GM18499 (cell line): ENCODE data around the gene BPHL.
"Not testable (repeated sequence)": the region's sequence is repeated elsewhere in the genome, so short reads cannot be mapped to it uniquely, and the experiment has no call there.

Experiments used
- ATAC-seq: cut with Tn5 transposase; IDR thresholded peaks from one replicate; pipeline ENCODE4 v1.9.1; 2021; ENCODE audit warnings: moderate number of reproducible peaks; ENCODE audit not compliant: insufficient read depth, unreplicated experiment

The BPHL gene

DNA sequence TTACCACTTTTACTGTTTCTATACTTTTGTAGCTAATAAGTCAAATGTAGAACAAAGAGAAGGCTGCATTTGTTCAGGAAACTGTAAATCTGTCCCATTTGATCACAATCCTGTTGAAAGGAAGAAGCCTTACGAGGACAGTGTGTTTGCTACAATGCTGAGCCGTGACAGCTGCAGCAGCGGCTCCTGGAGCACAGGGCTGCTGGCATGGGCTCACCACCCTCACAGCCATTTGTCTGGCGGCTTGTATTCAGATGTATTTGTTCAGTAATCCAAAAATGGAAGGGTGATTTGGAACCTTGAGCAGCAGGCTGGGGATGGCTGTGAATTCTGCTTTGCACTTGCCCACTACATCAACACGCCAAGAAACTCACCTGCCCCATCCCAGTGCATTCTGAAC is 33.2 kb downstream of the BPHL start:
- no peak for ATAC-seq

DNA sequence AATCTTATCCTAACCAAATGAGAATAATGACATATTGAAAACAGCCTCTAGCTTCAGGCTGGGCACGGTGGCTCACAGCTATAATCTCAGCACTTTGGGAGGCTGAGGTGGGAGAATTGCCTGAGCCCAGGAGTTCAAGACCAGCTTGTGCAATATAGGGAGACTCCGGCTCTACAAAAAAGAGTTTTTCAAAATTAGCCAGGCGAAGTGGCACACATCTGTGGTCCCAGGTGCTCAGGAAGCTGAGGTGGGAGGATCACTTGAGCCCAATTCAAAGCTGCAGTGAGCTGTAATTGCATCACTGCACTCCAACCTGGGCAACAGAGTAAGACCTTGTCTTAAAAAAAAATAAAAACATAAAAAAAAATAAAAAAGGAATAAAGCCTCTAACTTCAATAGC is 34.2 kb downstream of the BPHL start:
- no peak for ATAC-seq

DNA sequence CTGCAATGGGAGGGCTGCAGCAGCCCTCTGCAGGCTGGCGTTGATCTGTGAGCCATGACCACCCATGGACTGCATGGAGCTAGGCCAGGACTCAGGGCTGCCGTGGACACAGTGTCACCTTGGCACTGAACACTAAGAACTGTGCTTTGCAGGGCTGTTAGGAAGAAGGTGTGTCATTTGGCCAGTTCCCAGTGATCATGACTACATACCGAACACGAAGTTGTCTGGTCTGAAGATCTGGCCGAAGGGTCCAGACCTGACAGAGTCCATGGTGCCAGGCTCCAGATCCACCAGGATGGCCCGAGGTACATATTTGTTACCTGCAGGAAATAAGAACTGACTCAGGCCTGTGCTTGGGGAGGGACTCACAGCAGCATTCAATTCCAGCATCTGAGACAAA is 36.9 kb downstream of the BPHL start:
- ATAC-seq: not testable (repeated sequence)

DNA sequence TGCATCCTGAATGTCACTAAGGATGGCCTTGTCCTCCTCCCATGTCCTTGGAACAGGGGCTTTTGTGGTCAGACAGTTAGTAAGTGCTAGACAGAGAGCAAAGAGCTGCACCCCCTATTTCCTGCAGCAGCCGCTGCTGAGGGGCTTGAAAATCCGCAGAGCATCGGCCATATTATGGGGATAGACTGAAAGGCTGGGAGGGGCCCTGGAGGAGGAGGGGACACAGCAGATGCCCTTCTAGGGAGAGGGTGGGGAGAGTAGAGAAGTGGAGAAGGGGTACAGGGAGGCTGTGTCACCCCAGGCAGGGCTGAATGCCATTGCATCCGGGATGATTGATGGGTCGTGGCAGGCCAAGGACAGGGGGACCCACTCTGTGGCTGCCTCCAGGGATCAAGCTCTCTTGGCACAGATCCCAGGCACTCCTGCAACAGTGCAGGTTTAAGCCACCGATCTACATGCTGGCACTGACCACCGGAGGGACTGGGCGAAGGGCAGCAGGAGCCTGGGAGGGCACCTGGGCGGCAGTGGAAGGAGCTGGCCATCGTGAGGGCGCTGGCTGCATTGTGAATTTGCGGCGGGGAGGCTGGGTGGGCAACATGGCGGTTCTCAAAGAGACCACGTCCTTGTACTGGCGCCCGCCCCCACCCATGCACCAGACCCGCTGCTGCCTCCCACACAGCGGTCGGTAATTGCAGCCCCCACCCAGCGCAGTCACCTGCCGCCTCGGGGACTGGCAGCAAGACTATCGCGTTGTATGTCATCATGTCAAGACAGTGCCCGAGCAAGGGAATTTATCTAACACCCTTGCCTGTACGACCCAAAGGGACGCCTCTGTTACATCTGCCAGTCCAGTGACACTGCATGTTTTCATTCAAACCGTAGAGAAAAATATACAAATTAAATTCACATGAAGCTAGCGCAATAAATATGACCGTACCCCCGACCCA is 37.9 kb downstream of the BPHL start:
- ATAC-seq: not testable (repeated sequence)

DNA sequence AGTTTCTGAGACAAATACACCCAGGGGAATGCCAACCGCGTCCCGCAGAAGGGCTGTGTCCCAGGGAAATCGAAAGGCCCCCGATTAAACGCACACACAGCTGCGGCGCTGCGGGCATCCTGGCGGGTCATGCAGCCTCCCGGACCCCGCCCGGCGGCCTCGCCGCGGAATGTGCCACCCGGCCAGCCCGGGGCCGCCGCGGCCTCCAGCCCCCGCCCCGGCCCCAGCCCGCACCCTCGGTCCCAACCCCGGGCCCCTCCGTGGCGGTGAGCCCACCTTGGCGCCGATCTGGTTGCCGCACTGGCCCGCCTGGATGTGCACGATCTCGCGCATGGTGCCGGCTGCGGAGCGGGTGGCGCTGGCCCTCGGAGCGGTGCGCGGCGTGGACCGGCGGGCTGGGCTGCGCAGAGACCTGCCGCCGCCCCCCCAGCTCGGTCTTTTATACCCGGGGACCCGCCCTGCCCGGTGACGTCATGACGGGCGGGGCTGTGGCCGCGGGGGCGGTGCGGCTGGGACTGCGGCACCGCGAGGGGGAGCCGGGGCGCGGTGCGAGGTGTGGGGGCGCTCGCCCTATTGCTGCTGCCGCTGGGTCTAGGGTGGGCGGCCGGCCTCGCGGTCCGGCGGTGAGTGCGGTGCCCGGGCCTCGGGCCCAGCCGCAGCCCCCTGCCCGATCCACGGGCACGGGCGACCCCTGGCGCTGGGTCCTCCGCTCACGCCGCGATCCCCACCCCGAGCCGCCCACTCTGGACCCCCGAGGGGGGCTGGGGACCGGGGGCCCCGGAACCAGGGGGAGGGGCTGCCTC is 38.8 kb downstream of the BPHL start, which contains the start of gene TUBB2A:
TSS of gene TUBB2A (minus strand) at position 414 of the 803 bp plus-strand sequence. CDS start at position 333, 81 bp downstream.
- ATAC-seq: no peak

DNA sequence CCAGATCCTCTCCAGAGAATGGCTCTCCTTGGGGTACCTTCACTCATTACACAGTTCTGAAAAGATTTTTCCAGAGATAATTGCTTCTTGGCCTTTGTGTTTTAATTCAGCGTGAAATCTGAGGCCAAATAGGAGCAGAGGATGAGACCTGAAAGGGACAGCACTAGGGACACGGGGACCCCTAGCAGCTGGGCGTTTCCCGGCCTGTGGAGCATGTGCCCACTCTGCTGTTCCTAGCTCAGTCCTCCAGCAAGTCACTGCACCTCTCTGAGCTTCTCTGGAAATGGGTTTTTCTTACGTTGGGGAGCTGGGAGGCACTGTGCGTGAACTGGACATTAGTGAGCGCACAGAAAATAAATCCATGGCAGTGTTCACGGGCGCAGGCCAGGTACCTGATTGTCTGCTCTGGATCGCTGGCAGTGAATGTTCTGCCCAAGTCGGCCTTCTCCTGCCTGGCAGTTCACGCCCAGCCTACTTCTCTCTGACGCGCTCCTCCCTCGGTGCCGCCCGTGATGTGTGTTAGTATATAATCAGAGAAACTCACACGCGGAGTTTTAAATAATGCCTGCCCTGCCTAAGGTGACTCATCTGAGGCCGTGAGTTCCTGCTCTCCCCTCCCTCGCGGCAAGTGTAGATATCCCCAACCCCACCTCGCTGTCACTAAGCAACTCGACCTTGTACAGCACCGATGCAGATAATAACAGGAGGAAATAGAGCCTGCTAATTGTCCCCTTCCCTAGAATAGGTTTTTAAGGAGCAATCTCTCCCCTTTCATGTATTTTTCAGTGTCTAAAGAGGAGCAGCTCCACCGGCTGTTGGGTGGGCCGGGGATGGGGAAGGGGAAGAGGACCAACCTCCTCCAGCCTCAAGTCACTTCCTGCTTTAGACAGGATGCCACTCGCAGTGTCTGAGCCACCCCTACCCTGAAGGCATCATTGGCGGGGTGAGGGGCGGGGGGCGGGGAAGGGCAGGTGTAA is 41.6 kb downstream of the BPHL start:
- no peak for ATAC-seq

DNA sequence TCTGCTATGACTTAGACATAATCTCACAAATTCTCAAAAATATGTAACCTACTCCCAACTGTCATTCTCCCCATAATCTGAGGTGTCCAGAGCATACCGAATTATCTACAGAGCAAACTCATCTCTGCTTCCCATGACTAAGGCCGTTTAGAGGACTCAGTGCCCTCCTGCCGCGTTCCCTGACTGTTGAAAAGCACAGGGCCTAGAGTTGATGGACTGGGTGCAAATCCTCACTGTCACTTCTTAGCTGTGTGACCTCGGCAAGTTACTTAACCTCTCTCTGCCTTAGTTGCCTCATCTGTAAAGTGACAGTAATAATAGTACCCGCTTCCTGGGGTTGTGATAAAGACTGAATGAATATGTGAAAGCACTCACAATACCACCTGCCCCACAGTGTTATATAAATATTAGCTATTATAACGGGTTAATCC is 43.6 kb downstream of the BPHL start:
- ATAC-seq: no peak

DNA sequence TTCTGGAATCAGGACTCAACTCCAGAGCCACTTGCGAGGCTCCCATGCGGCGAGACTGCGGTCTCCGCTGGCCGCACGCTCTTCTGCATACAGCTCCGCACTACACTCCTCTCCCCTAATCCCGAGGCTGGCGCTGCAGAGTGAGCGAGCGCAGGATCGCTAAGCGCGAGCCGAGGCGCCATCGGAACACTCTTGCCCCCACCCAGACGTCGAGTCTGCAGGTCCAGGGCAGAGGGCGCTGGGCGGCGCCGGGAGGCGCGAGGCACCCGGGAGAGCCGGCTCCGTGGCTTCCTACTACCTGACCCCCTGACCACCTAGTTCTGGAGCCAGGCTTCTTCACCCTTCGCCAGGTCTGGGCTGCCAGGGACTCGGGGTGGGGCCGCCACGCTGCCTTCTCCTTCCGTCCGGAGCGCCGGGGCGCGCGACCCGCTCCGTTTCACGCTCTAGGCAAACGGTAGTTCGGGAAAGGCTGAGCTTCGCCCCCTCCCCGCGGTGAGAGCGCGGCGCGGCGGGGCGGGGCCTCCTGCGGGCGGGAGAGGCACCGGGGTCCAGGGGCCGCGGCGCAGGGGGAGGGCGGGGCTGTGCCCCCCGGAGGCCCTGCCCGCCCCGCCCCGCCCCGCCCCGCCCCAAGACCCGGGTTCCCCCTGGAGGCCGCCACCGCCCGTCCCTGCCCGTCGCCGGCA is 44.2 kb downstream of the BPHL start:
- no peak for ATAC-seq

DNA sequence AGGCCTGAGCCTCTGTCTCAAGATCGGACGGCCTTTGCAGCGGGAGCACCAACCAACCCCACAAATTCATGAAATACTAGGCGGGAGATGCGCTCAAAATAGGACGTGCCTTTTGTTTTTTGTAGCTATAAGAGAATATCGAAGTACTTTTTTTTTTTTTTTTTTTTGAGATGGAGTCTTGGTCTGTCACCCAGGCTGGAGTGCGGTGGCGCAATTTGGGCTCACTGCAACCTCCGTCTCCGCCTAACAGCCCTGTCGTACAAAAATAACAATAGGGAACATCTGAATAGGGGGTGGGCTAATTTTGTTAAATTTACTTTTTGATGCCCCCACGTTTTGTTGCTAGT is 44.7 kb downstream of the BPHL start:
- ATAC-seq: no peak

DNA sequence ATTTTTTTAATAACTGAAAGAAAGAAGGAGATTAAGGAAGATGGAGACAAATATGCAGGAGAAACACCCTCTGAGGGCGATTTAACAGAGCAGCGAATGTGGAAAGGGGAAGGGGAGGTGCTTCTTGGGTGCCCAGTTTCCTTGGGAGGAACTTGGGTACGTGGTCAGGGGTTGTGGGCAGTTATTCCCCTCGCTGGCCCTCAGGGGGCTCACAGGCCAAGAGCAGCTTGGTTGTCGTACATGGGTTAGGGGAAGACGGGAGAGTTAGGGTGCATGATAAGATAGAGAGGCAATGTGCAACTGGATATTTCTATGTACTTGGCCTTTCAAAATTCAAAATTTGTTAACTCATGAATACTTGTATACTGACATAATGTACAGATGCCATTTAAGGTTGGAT is 45.9 kb downstream of the BPHL start:
- ATAC-seq: no peak

DNA sequence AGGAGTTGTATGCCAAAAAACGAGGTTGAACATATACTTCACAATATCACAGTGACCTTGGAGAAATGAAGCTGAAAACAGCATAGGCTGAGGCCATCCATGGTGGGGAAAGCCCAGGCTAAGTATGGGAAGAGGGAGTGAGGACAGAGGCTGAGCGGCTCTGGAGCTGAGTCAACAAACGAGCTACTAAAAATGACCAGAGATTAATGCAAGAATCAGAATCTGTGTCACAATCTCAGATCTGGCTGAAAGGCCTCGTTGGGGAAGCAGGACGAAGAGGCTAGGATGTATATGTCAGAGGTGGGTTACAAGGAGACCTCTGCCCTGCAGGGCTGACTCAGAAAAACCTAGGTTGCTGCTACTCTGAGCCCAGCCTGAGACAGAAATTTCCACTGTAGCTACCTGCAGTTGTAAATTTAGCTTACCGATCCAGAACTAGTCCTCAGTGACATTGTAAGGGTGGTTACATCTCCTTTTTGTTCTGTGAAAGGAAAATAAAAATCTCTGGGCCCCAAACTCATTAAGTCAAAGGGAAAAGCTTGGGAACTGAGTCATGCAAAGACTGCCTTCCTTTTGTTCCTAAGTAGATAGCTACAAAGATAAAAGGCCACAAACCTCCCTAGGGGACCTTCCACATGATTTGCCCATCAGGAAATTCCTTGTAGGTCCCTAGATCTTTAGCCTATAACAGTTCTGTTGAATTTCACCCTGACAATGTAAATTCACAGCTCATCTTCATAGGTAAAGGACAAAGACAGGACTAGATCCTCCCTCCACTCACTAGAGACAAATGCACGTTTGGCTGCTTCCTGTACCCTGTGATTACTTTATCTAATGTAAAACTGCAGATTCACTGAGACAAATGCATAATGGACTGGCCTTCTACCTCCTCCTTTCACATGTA is 47.4 kb downstream of the BPHL start:
- no peak for ATAC-seq

DNA sequence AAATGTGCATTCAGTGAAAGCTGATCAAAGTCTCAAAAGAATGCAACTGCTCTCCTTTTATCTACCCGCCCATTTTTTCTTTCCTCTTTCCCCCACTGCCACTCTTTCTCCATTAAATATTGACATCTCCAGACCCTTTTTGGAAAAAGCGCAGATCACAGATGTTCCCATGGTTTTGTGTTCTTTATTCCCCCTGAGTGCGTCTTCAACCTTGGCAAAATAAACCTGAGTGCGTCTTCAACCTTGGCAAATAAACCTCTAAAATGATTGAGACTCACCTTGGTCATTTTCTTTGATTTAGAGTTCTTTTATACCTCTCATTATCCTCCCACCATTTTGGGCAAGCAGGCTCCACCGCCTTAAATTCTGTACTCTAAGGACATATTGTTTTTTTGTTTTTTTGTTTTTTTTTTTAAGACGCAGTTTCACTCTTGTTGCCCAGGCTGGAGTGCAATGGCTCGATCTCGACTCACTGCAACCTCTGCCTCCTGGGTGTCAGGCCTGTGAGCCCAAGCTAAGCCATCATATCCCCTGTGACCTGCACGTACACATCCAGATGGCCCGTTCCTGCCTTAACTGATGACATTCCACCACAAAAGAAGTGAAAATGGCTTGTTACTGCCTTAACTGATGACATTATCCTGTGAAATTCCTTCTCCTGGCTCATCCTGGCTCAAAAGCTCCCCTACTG is 48.2 kb downstream of the BPHL start:
- ATAC-seq: not testable (repeated sequence)

DNA sequence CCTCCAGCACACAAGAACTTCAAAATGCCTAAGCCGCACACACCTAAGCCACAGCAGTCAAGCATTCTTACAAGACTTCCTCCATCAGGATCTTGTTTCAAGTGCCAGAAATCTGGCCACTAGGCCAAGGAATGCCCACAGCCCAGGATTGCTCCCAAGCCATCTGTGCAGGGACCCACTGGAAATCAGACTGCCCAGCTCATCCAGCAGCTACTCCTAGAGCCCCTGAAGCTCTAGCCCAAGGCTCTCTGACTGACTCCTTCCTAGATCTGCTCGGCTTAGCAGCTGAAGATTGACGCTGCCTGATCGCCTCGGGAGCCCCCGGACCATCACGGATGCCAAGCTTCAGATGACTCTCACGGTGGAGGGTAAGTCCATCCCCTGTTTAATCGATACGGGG is 49.5 kb downstream of the BPHL start:
- not testable (repeated sequence) for ATAC-seq

DNA sequence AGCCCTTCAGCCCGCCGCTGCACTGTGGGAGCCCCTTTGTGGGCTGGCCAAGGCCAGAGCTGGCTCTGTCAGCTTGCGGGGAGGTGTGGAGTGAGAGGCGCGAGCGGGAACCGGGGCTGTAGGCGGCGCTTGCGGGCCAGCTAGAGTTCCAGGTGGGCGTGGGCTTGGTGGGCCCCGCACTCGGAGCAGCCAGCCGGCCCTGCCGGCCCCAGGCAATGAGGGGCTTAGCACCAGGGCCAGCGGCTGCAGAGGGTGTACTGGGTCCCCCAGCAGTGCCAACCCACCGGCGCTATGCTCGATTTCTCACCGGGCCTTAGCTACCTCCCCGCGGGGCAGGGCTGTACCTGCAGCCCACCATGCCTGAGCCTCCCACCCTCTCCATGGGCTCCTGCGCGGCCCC is 52.2 kb downstream of the BPHL start:
- not testable (repeated sequence) for ATAC-seq

DNA sequence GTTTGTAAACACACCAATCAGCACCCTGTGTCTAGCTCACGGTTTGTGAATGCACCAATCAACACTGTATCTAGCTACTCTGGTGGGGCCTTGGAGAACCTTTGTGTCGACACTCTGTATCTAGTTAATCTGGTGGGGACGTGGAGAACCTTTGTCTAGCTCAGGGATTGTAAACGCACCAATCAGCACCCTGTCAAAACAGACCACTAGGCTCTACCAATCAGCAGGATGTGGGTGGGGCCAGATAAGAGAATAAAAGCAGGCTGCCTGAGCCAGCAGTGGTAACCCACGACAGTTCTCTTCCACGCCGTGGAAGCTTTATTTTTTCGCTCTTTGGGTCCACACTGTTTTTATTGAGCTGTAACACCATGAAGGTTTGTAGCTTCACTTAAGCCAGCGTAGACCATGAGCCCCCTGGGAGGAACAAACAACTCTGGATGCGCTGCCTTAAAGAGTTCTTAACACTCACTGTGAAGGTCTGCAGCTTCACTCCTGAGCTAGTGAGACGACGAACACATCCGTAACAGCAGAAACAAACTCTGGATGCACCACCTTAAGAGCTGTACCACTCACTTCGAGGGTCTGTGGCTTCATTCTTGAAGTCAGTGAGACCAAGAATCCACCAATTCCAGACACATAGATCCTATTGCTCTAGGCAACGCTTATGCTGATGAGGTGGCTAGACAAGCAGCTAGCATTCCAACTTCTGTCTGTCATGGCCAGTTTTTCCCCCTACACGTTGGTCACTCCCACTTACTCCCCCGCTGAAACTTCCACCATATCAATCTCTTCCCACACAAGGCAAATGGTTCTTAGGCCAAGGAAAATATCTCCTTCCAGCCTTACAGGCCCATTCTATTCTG is 53.0 kb downstream of the BPHL start:
- not testable (repeated sequence) for ATAC-seq

DNA sequence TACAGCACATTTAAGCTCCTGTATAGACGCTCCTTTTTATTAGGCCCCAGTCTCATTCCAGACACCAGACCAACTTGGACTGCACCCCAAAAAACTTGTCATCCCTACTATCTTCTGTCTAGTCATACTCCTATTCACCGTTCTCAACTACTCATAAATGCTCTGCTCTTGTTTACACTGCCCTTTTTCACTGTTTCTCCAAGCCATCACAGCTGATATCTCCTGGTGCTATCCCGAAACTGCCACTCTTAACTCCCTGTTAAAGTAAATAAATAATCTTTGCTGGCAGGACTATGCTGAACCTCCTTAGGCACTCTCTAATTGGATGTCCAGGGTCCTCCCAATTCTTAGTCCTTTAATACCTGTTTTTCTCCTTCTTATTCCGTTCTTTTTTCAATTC is 54.3 kb downstream of the BPHL start:
- not testable (repeated sequence) for ATAC-seq

DNA sequence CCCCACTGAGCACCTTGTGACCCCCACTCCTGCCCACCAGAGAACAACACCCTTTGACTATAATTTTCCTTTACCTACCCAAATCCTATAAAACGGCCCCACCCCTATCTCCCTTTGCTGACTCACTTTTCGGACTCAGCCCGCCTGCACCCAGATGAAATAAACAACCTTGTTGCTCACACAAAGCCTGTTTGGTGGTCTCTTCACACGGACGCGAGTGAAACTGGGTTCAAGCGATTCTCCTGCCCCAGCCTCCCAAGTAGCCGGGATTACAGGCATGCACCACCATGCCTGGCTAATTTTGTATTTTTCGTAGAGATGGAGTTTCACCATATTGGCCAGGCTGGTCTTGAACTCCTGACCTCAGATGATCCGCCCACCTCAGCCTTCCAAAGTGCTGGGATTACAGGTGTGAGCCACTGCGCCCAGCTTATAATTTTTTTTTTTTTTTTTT is 55.2 kb downstream of the BPHL start:
- not testable (repeated sequence) for ATAC-seq
